PC-9 (cell line): ENCODE data around the gene CAMLG. TPM values are rescaled to one million over a fixed set of nuclear protein-coding genes. Genes with fewer than 3 reads are reported as not detected.

ENCODE experiments used
- BruUV-seq: library from RNA; stranded (reverse); fragments of 400-500 nt; replicated peaks from 2 replicates; lab custom pipeline; 2021; lab: Mats Ljungman, UMichigan
- CTCF ChIA-PET: fragments of 300-600 bp; sonication (Branson Sonifier 250); formaldehyde crosslinking; loops from one replicate; lab custom pipeline; 2022; ENCODE audit warnings: antibody characterized with exemption; lab: Charles Lee
- POLR2A ChIA-PET: fragments of 300-600 bp; sonication (Branson Sonifier 250); formaldehyde crosslinking; loops from one replicate; lab custom pipeline; 2022; ENCODE audit warnings: antibody characterized with exemption; ENCODE audit not compliant: unreplicated experiment; lab: Charles Lee
- DNase-seq, 2 experiments: peaks; one replicate each; pipeline versions ENCODE4 v3.0.0 to v3.0.0-alpha.2; 2015 to 2022; ENCODE audit warnings: mixed read lengths in 1 of 2
- H2AFZ ChIP-seq: fragments of 200-600 bp; sonication (generic); 2 replicates; pipeline ENCODE4 v1.8.1; 2017; ENCODE audit warnings: antibody characterized with exemption
- H3F3A ChIP-seq: fragments of 200-600 bp; sonication (generic); 2 replicates; pipeline ENCODE4 v1.8.1; 2017; ENCODE audit warnings: antibody characterized with exemption, mild to moderate bottlenecking, low read depth; ENCODE audit not compliant: insufficient read depth
- H3K27ac ChIP-seq: fragments of 200-600 bp; sonication (generic); 2 replicates; pipeline ENCODE4 v1.6.1; 2016; ENCODE audit warnings: mixed run types
- H3K27me3 ChIP-seq: fragments of 200-600 bp; sonication (generic); 2 replicates; pipeline ENCODE4 v1.6.1; 2016; ENCODE audit warnings: low read depth, mixed run types; ENCODE audit not compliant: insufficient read depth
- H3K36me3 ChIP-seq: fragments of 200-600 bp; sonication (generic); 2 replicates; pipeline ENCODE4 v1.6.1; 2016; ENCODE audit warnings: low read depth, mixed run types
- H3K4me1 ChIP-seq: fragments of 200-600 bp; sonication (generic); replicated peaks from 2 replicates; pipeline ENCODE4 v1.6.1; 2016; ENCODE audit warnings: mixed run types; ENCODE audit not compliant: insufficient read depth
- H3K4me2 ChIP-seq: fragments of 200-600 bp; sonication (generic); 2 replicates; pipeline ENCODE4 v1.6.1; 2017; ENCODE audit warnings: mixed run types
- H3K4me3 ChIP-seq: fragments of 200-600 bp; sonication (generic); 2 replicates; pipeline ENCODE4 v1.6.1; 2016; ENCODE audit warnings: mixed run types
- H3K79me2 ChIP-seq: fragments of 200-600 bp; sonication (generic); 2 replicates; pipeline ENCODE4 v1.6.1; 2017; ENCODE audit warnings: low read depth, mixed run types
- H3K9me2 ChIP-seq: fragments of 200-600 bp; sonication (generic); 2 replicates; pipeline ENCODE4 v1.8.1; 2017; ENCODE audit warnings: mild to moderate bottlenecking; ENCODE audit not compliant: insufficient read depth
- H3K9me3 ChIP-seq: fragments of 200-600 bp; sonication (generic); 2 replicates; pipeline ENCODE4 v1.8.1; 2016; ENCODE audit warnings: low read depth; ENCODE audit not compliant: insufficient read depth
- H4K20me1 ChIP-seq: fragments of 200-600 bp; sonication (generic); 2 replicates; pipeline ENCODE4 v1.8.1; 2017; ENCODE audit not compliant: insufficient read depth
- EZH2 ChIP-seq: fragments of 200-600 bp; sonication (generic); IDR thresholded peaks from 2 replicates; pipeline ENCODE4 v1.8.0; 2017; ENCODE audit warnings: antibody characterized with exemption, low read depth
- intact Hi-C: fragments of 100-400 bp; cut with micrococcal nuclease; formaldehyde crosslinking; loops from one replicate; pipeline ENCODE4 v1.10.0; 2022; ENCODE audit not compliant: unreplicated experiment
- total RNA-seq: library from RNA; stranded (reverse); gene quantifications from 2 replicates; pipeline ENCODE4 v1.2.3, GENCODE V29; 2021
- TF ChIP-seq, protein P1 (sequence below): fragments of 200-600 bp; sonication (generic); conservative IDR thresholded peaks from 2 replicates; pipeline ENCODE4 v1.6.1; 2017; ENCODE audit warnings: mixed run types, antibody characterized with exemption, mild to moderate bottlenecking, moderate library complexity

Gene CAMLG
- total RNA-seq, 1 experiment from 2014 or later: 24.4 TPM

- no peak for DNase-seq
- H3K36me3 ChIP-seq: 0 out of 2 replicates have a peak, but pooled peaks cover 10% of the 10 kb centered on the region
- no peaks in the 10 kb centered on the region for H3K9me3 ChIP-seq
- ChIA-PET POLR2A (no interaction called here), CTCF (no interaction called here)
- BruUV-seq: no TSS peak
- no peak overlapping the region for H2AFZ ChIP-seq
- H4K20me1 ChIP-seq: no peaks in the 10 kb centered on the region
- peaks cover 36% of the 10 kb centered on the region for H3K79me2 ChIP-seq
- no peak overlapping the region for H3K27ac ChIP-seq
- H3K27me3 ChIP-seq: no peaks in the 10 kb centered on the region
- H3K4me1 ChIP-seq: peaks cover 14% of the 10 kb centered on the region
- H3K9me2 ChIP-seq: no peaks in the 10 kb centered on the region
- no peak for TF ChIP-seq EZH2
- TF ChIP-seq, protein P1, sequence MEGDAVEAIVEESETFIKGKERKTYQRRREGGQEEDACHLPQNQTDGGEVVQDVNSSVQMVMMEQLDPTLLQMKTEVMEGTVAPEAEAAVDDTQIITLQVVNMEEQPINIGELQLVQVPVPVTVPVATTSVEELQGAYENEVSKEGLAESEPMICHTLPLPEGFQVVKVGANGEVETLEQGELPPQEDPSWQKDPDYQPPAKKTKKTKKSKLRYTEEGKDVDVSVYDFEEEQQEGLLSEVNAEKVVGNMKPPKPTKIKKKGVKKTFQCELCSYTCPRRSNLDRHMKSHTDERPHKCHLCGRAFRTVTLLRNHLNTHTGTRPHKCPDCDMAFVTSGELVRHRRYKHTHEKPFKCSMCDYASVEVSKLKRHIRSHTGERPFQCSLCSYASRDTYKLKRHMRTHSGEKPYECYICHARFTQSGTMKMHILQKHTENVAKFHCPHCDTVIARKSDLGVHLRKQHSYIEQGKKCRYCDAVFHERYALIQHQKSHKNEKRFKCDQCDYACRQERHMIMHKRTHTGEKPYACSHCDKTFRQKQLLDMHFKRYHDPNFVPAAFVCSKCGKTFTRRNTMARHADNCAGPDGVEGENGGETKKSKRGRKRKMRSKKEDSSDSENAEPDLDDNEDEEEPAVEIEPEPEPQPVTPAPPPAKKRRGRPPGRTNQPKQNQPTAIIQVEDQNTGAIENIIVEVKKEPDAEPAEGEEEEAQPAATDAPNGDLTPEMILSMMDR: no peak
- 0 out of 2 replicates have a peak, but pooled peaks cover 10% of the 10 kb centered on the region for H3F3A ChIP-seq
- intact Hi-C loops: no loop called here
- no peak overlapping the region for H3K4me2 ChIP-seq
- no peak overlapping the region for H3K4me3 ChIP-seq
These were observed 3.8 kb downstream of the CAMLG start for GRCh38 chr5:134742134-134742533.

DNA sequence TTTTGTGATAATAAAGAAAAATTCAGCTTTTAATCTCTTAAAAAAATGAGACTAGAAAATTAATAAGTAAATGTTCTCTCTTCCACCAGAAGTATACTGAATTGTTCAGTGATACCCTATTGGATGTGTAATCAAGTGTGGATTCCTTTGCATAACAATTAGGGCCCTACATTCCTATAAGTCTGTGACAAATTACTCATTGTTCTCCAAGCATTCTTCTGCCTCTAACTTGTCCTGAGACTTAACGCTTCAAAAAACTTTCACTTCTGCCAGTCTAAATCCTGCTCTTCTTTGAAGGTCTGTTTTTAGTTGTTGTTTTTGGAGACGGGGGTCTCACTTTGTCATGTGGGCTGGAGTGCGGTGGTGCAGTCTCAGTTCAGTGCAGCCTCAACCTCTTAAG, 11.1 kb downstream of the CAMLG start:
- no peak for DNase-seq
- no peak for TF ChIP-seq EZH2
- TF ChIP-seq, protein P1: no peak
- CTCF ChIA-PET: interaction anchor here (0.7 kb wide), 1 partner anchor 104 kb away, joined by 8 read pairs; no protein-coding TSS in a partner anchor
- POLR2A ChIA-PET: interaction anchor here (0.6 to 0.7 kb wide), 3 partner anchors 9 to 154 kb away, joined by 3 to 10 read pairs (median 3); partner anchors contain the start of gene DDX46
- no peak overlapping the region for H2AFZ ChIP-seq
- H4K20me1 ChIP-seq: no peaks in the 10 kb centered on the region
- no peaks in the 10 kb centered on the region for H3K36me3 ChIP-seq
- H3K4me3 ChIP-seq: no peak overlapping the region
- intact Hi-C loops: no loop called here
- H3K27me3 ChIP-seq: no peaks in the 10 kb centered on the region
- no peaks in the 10 kb centered on the region for H3K79me2 ChIP-seq
- no peak overlapping the region for H3K27ac ChIP-seq
- H3K4me2 ChIP-seq: no peak overlapping the region
- 0 out of 2 replicates have a peak, but pooled peaks cover 3% of the 10 kb centered on the region for H3F3A ChIP-seq
- no peaks in the 10 kb centered on the region for H3K9me2 ChIP-seq
- no peaks in the 10 kb centered on the region for H3K4me1 ChIP-seq
- H3K9me3 ChIP-seq: no peaks in the 10 kb centered on the region
- no TSS peak for BruUV-seq

DNA sequence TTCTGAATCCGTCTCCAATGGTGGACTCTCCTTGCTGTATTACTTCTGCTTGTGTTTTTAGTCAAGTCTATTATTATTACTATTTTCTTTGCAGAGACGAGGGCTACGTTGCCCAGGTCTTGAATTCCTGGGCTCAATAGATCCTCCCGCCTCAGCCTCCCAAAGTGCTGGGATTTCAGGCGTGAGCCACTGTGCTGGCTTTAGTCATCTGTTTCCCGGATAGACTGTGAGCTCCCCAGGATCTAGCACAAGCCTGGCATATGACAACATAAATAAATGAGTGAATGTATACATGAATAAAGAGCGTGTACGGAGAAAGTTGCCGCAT, 19.8 kb downstream of the CAMLG start:
- no TSS peak for BruUV-seq
- H3K4me2 ChIP-seq: peak overlapping the region; percentile 98
- no peak overlapping the region for H3K27ac ChIP-seq

More for the DNA sequence above, 19.8 kb downstream of the CAMLG start:
- Histone ChIP-seq H4K20me1 (peaks cover 17% of the 10 kb centered on the region), H3K36me3 (0 out of 2 replicates have a peak, but pooled peaks cover 4% of the 10 kb centered on the region), H3K79me2 (peaks cover 46% of the 10 kb centered on the region), H2AFZ (peak overlapping the region; percentile 94), H3K4me1 (peaks cover 17% of the 10 kb centered on the region), H3K9me2 (no peaks in the 10 kb centered on the region), H3K9me3 (no peaks in the 10 kb centered on the region), H3F3A (no peaks in the 10 kb centered on the region), H3K27me3 (no peaks in the 10 kb centered on the region), H3K4me3 (peak overlapping the region; percentile 97)
- no peak for TF ChIP-seq EZH2
- TF ChIP-seq, protein P1: no peak
- CTCF ChIA-PET: interaction anchor here (0.6 to 1.3 kb wide), 4 partner anchors 19 to 548 kb away, joined by 3 to 5 read pairs (median 3); no protein-coding TSS in a partner anchor
- POLR2A ChIA-PET: interaction anchor here (0.7 to 0.9 kb wide), 2 partner anchors 9 to 292 kb away, joined by 3 to 9 read pairs; no protein-coding TSS in a partner anchor
- intact Hi-C loops: no loop called here
- no peak for DNase-seq
